GM19463 (cell line): ENCODE data around the gene DR1.
"Not testable (repeated sequence)": the region's sequence is repeated elsewhere in the genome, so short reads cannot be mapped to it uniquely, and the experiment has no call there.

Experiments used
- ATAC-seq: cut with Tn5 transposase; IDR thresholded peaks from one replicate; pipeline ENCODE4 v1.9.1; 2021; ENCODE audit warnings: mild to moderate bottlenecking, moderate library complexity; ENCODE audit not compliant: unreplicated experiment

DR1 gene

DNA sequence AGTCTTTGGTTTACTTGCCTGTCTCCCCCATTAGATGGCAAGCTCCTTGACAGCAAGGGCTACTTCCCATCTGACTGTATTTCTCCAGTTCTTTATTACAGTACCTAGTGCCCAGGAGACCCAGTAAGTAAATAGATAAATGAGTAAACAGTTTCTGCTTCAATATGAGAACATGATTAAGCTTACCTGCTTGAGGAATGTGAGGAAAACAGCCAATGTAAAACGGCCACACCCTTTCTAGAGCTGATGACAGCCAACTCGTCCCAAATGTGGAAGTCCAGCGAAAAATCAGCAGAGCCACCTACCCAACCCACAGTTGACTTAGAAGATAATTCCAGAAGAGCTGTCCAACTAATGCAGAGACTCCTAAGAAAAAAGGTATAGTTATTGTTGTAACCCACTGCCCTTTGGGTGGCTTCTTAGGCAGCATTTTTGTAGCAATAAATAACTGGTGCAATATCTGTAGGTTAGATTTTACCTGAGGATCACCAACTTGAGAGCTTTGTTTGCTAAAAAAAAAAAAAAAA lies 6.5 kb upstream of the DR1 start:
- ATAC-seq: no peak

DNA sequence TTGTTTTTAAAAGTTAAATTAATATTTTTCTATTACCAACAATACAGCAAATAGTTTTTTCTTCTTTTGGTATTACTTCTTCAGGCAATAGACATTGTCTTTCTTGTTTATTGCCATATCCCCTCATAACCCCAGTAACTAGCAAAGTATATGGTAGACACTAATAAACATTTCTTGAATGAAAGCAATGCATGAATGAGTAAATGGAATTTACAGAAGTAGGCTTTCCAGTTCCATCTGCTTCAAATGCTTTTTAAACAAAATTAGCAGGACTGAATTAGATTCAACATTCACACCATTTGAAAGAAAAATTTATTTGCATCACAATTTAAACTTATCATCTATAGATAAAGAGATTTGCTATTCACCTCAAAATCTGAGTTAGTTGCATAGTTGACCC lies 5.6 kb upstream of the DR1 start:
- no peak for ATAC-seq

DNA sequence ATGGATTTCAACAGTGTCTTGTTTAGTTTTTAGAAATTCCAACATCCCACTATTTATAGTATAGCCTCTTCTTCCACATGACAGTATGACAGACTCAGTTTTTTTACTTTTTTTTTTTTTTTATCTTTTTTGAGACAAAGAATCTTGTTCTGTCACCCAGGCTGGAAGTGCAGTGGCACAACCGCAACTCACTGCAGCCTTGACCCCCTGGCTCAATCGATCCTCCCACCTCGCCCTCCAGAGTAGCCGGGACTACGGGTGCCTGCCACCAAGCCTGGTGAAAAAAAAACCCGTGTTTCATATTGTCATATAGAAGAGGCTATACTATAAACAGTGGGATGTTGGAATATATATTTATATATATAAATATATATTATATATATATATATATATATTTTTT lies 1.2 kb upstream of the DR1 start:
- no peak for ATAC-seq

- peak; percentile 1 for ATAC-seq
These were observed 648 bp upstream of the DR1 start for GRCh38 chr1:93344886-93345632.

- peak; percentile 26 for ATAC-seq
These were observed 800 bp downstream of the DR1 start for GRCh38 chr1:93346421-93346993.

DNA sequence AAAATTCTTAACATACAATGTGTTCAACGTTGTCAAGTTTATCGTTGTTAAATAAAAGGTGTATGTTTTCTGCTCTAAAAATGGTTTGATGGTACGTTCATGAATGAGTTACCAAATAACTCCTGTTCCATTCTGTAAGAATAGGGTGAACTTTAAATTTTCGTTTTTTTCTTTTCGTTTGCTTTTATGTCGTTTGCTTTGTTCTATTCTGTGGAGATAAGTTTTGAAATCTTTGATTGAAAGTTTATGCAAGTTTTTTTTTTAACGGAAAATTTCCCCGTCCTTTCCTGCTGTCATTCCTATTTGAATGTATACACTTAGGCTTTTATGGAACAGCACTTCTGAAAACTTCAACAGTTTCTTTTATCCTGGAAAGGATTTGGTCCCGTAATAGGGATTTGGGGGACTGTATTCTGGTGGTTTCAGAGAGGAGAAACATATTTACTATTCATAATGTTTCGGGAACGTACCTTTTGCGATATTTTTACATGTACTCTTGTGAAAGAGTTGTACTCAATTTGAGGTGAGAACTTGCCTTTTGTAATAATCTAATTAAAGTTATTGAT lies 1.7 kb downstream of the DR1 start:
- ATAC-seq: no peak

- no peak for ATAC-seq
These were observed 2.5 kb downstream of the DR1 start for GRCh38 chr1:93348104-93348728.

DNA sequence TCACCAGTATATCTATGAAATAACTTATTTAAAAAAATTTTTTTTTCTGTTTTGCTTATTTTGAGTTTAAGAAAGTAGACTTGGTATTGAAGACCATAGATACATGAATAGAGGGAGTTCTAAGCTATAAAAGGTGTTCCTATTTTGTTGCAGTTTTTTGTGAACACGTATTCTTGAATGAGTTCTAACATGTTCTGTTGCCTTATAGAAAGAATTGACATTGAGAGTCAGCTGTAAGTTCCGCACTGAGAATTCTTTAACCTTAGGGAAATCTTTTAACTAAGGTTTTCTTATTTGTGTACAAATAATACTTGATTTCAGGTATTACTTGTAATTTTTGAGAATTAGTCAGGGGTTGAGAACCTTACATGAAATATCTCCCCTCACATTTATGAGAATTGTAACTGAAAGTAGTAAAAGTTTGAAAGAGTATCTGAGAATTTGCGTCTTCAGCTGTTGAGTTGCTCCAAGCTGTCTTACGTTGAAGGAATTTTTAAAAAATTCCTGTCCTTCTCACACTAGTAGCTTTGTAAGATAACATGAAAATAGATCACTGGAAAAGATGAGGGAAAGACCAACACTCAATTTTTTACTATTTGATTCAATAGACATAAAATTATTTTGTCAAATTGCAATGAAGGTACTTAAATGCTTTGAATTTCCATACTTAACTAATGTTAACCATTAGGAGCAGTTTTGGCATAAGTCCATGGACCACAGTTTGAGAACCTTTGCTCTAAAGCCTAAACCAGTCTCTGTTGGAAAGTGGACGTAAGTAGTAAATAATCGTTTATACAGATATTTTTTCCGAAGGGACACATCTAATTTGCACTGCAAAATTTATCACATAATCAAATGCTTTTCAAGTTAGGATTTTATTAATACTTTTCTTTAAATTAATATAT lies 3.8 kb downstream of the DR1 start:
- no peak for ATAC-seq

- ATAC-seq: no peak
These were observed 4.6 kb downstream of the DR1 start for GRCh38 chr1:93350322-93350721.

- ATAC-seq: no peak
These were observed 5.2 kb downstream of the DR1 start for GRCh38 chr1:93350875-93351274.

GRCh38 chr1:93351346-93351745 lies 5.6 kb downstream of the DR1 start:
- ATAC-seq: not testable (repeated sequence)

DNA sequence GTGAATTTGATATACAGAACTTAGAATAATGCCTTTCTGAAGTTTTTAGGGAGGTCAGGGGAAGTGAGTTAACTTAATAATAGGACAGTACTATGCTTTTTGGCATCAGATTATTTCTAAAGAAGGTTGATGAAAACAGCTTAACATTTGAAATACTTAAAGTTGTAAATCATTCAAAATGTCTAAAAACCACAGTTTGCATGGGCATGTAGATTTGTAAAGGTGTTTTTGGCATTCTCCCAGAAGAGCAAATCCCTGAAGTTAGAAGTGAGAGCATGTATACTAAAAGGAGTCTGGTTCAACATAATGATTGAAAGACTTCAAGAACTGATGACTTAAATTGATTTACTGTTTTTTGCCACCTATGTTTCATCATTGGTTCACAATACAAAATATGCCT lies 6.7 kb downstream of the DR1 start:
- ATAC-seq: no peak

GRCh38 chr1:93353286-93353685 lies 7.6 kb downstream of the DR1 start:
- ATAC-seq: no peak

GRCh38 chr1:93354749-93355148 lies 9.0 kb downstream of the DR1 start:
- no peak for ATAC-seq

DNA sequence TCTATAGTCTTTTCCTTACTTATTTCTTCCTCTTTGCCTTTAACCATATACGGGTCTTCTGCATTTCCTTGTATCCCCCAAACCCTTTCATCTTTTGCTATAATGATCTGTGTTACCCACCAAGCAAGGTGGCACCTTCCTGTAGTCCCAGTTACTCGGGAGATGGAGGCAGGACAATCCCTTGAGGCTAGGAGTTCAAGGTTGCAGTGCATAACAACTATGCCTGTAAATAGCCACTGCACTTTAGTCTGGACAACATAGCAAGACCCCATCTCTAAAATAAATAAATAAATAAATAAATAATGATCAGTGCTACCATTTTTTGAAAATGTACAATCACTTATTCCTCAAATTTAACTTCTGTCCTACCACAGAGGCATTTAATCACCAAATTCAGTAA lies 11.5 kb downstream of the DR1 start:
- no peak for ATAC-seq

- no peak for ATAC-seq
These were observed 12.6 kb downstream of the DR1 start for GRCh38 chr1:93358293-93358692.

GRCh38 chr1:93360111-93360510 lies 14.4 kb downstream of the DR1 start:
- ATAC-seq: no peak

GRCh38 chr1:93362237-93362636 lies 16.5 kb downstream of the DR1 start:
- ATAC-seq: no peak

- ATAC-seq: no peak
These were observed 20.1 kb downstream of the DR1 start for GRCh38 chr1:93365813-93366212.

GRCh38 chr1:93369734-93370133 lies 24.0 kb downstream of the DR1 start:
- ATAC-seq: no peak
